ES-I3 (cell line): Measurements from ENCODE around the gene B3GNT7.
"Not testable (repeated sequence)": the region's sequence is repeated elsewhere in the genome, so short reads cannot be mapped to it uniquely, and the experiment has no call there.

Source experiments
- H3K36me3 ChIP-seq: 2 replicates; pipeline ENCODE4 v1.6.1; 2013; ENCODE audit warnings: mild to moderate bottlenecking, low read length, control low read depth, moderate library complexity; ENCODE audit not compliant: insufficient read depth
- H3K4me1 ChIP-seq: 2 replicates; pipeline ENCODE4 v1.6.1; 2013; ENCODE audit warnings: mild to moderate bottlenecking, control low read depth, low read length; ENCODE audit not compliant: insufficient read depth
- H3K9ac ChIP-seq: 2 replicates; pipeline ENCODE4 v1.6.1; 2013; ENCODE audit warnings: low read depth, mild to moderate bottlenecking, low read length, moderate library complexity
- H3K9me3 ChIP-seq: 2 replicates; pipeline ENCODE4 v1.6.1; 2013; ENCODE audit warnings: mild to moderate bottlenecking, low read length, moderate library complexity; ENCODE audit not compliant: control insufficient read depth, insufficient read depth

B3GNT7 gene

GRCh38 chr2:231395188-231396057, at the start of gene B3GNT7:
Gene B3GNT7 (plus strand): TSS chr2:231395710. CDS start chr2:231395804, 94 bp downstream.
- H3K36me3 ChIP-seq: peaks cover 7% of the 10 kb centered on the region; the same call in 1 of the 2 replicates
- H3K4me1 ChIP-seq: peaks cover 24% of the 10 kb centered on the region
- no peaks in the 10 kb centered on the region for H3K9me3 ChIP-seq
- peak within 1 kb of the TSS; percentile 56 for H3K9ac ChIP-seq

GRCh38 chr2:231347081-231347480, 48.4 kb upstream of the B3GNT7 start:
- Histone ChIP-seq H3K4me1 (peaks cover 7% of the 10 kb centered on the region; the same call in 1 of the 2 replicates), H3K36me3 (0 out of 2 replicates have a peak, but pooled peaks cover 3% of the 10 kb centered on the region), H3K9ac (no peak overlapping the region), H3K9me3 (no peaks in the 10 kb centered on the region)

- Histone ChIP-seq H3K9me3 (no peaks in the 10 kb centered on the region), H3K9ac (no peak overlapping the region), H3K36me3 (0 out of 2 replicates have a peak, but pooled peaks cover 3% of the 10 kb centered on the region), H3K4me1 (0 out of 2 replicates have a peak, but pooled peaks cover 1% of the 10 kb centered on the region)
Observed at GRCh38 chr2:231347638-231348037, 47.9 kb upstream of the B3GNT7 start.

- Histone ChIP-seq H3K9me3 (no peaks in the 10 kb centered on the region), H3K9ac (no peak overlapping the region), H3K36me3 (0 out of 2 replicates have a peak, but pooled peaks cover 3% of the 10 kb centered on the region), H3K4me1 (no peaks in the 10 kb centered on the region)
Observed at GRCh38 chr2:231348173-231348572, 47.3 kb upstream of the B3GNT7 start.

GRCh38 chr2:231348704-231349373, 46.7 kb upstream of the B3GNT7 start:
- Histone ChIP-seq H3K4me1 (no peaks in the 10 kb centered on the region), H3K9me3 (no peaks in the 10 kb centered on the region), H3K36me3 (0 out of 2 replicates have a peak, but pooled peaks cover 3% of the 10 kb centered on the region), H3K9ac (no peak overlapping the region)

- not testable (repeated sequence) for H3K9me3 ChIP-seq, H3K9ac ChIP-seq, H3K4me1 ChIP-seq, H3K36me3 ChIP-seq
Observed at GRCh38 chr2:231349374-231349735, 46.2 kb upstream of the B3GNT7 start.

GRCh38 chr2:231351648-231352047, 43.9 kb upstream of the B3GNT7 start:
- H3K9ac ChIP-seq: no peak overlapping the region
- H3K9me3 ChIP-seq: no peaks in the 10 kb centered on the region
- no peaks in the 10 kb centered on the region for H3K36me3 ChIP-seq
- peaks cover 15% of the 10 kb centered on the region for H3K4me1 ChIP-seq

- no peak overlapping the region for H3K9ac ChIP-seq
- no peaks in the 10 kb centered on the region for H3K9me3 ChIP-seq
- no peaks in the 10 kb centered on the region for H3K36me3 ChIP-seq
- peaks cover 15% of the 10 kb centered on the region for H3K4me1 ChIP-seq
Observed at GRCh38 chr2:231353469-231353868, 42.0 kb upstream of the B3GNT7 start.

GRCh38 chr2:231355508-231356465, 39.7 kb upstream of the B3GNT7 start:
- Histone ChIP-seq H3K9me3 (no peaks in the 10 kb centered on the region), H3K9ac (no peak overlapping the region), H3K4me1 (peaks cover 20% of the 10 kb centered on the region), H3K36me3 (no peaks in the 10 kb centered on the region)

- peaks cover 20% of the 10 kb centered on the region for H3K4me1 ChIP-seq
- no peaks in the 10 kb centered on the region for H3K9me3 ChIP-seq
- H3K36me3 ChIP-seq: no peaks in the 10 kb centered on the region
- H3K9ac ChIP-seq: no peak overlapping the region
Observed at GRCh38 chr2:231356466-231356844, 39.1 kb upstream of the B3GNT7 start.

GRCh38 chr2:231357048-231357447, 38.5 kb upstream of the B3GNT7 start:
- H3K9ac ChIP-seq: no peak overlapping the region
- peaks cover 23% of the 10 kb centered on the region for H3K4me1 ChIP-seq
- H3K9me3 ChIP-seq: no peaks in the 10 kb centered on the region

GRCh38 chr2:231357931-231358330, 37.6 kb upstream of the B3GNT7 start:
- Histone ChIP-seq H3K36me3 (no peaks in the 10 kb centered on the region), H3K9ac (no peak overlapping the region), H3K9me3 (no peaks in the 10 kb centered on the region), H3K4me1 (peaks cover 28% of the 10 kb centered on the region)

More at GRCh38 chr2:231357048-231357447, 38.5 kb upstream of the B3GNT7 start:
- H3K36me3 ChIP-seq: no peaks in the 10 kb centered on the region

- peaks cover 28% of the 10 kb centered on the region for H3K4me1 ChIP-seq
- H3K36me3 ChIP-seq: no peaks in the 10 kb centered on the region
- H3K9ac ChIP-seq: no peak overlapping the region
- no peaks in the 10 kb centered on the region for H3K9me3 ChIP-seq
Observed at GRCh38 chr2:231359441-231359840, 36.1 kb upstream of the B3GNT7 start.

GRCh38 chr2:231359948-231360347, 35.6 kb upstream of the B3GNT7 start:
- peaks cover 30% of the 10 kb centered on the region for H3K4me1 ChIP-seq
- no peaks in the 10 kb centered on the region for H3K36me3 ChIP-seq
- no peaks in the 10 kb centered on the region for H3K9me3 ChIP-seq
- H3K9ac ChIP-seq: no peak overlapping the region
